H9 (cell line): ENCODE results near the gene GPR173. TPM values are rescaled to one million over a fixed set of nuclear protein-coding genes. Genes with fewer than 3 reads are reported as not detected.

Experiments used
- DNase-seq: peaks from one replicate; pipeline ENCODE4 v3.0.0-alpha.2; 2017
- H2AFZ ChIP-seq: one replicate; pipeline ENCODE4 v1.6.1; 2013; ENCODE audit warnings: mild to moderate bottlenecking, low read length, control low read depth, moderate library complexity
- H2AK5ac ChIP-seq: 2 replicates; pipeline ENCODE4 v1.6.1; 2013; ENCODE audit warnings: low read length, control low read depth, mixed read lengths; ENCODE audit not compliant: insufficient read length
- H2BK120ac ChIP-seq: one replicate; pipeline ENCODE4 v1.6.1; 2013; ENCODE audit warnings: low read depth, mild to moderate bottlenecking, low read length, control low read depth, inconsistent platforms; ENCODE audit not compliant: poor library complexity, severe bottlenecking
- H2BK12ac ChIP-seq: 2 replicates; pipeline ENCODE4 v1.6.1; 2013; ENCODE audit warnings: low read length, control low read depth, mixed read lengths, low read depth; ENCODE audit not compliant: insufficient read length
- H2BK15ac ChIP-seq: 2 replicates; pipeline ENCODE4 v1.6.1; 2013; ENCODE audit warnings: low read depth, low read length, control low read depth
- H2BK20ac ChIP-seq: one replicate; pipeline ENCODE4 v1.6.1; 2013; ENCODE audit warnings: low read depth, mild to moderate bottlenecking, low read length, control low read depth, inconsistent platforms; ENCODE audit not compliant: poor library complexity, severe bottlenecking
- H2BK5ac ChIP-seq: 2 replicates; pipeline ENCODE4 v1.6.1; 2013; ENCODE audit warnings: low read length, control low read depth, mixed read lengths; ENCODE audit not compliant: insufficient read length
- H3K14ac ChIP-seq: 2 replicates; pipeline ENCODE4 v1.6.1; 2013; ENCODE audit warnings: low read length, control low read depth; ENCODE audit not compliant: insufficient read depth
- H3K18ac ChIP-seq: 2 replicates; pipeline ENCODE4 v1.6.1; 2013; ENCODE audit warnings: low read depth, mild to moderate bottlenecking, mixed read lengths, low read length, control low read depth; ENCODE audit not compliant: insufficient read length
- H3K23ac ChIP-seq: 2 replicates; pipeline ENCODE4 v1.6.1; 2013; ENCODE audit warnings: low read length, control low read depth, mixed read lengths, low read depth; ENCODE audit not compliant: insufficient read length
- H3K23me2 ChIP-seq: 2 replicates; pipeline ENCODE4 v1.6.1; 2013; ENCODE audit warnings: low read depth, mild to moderate bottlenecking, mixed read lengths, low read length, control low read depth; ENCODE audit not compliant: insufficient read length, poor library complexity, severe bottlenecking
- H3K27ac ChIP-seq: 2 replicates; pipeline ENCODE4 v1.5.1; 2013; ENCODE audit warnings: low read length, control low read depth, mixed read lengths, low read depth; ENCODE audit not compliant: insufficient read length
- H3K27me3 ChIP-seq: 2 replicates; pipeline ENCODE4 v1.6.1; 2013; ENCODE audit warnings: low read length, control low read depth, inconsistent platforms; ENCODE audit not compliant: insufficient read depth
- H3K4ac ChIP-seq: 2 replicates; pipeline ENCODE4 v1.6.1; 2013; ENCODE audit warnings: low read depth, mild to moderate bottlenecking, control low read depth, inconsistent platforms, low read length, moderate library complexity
- H3K4me1 ChIP-seq: 2 replicates; pipeline ENCODE4 v1.6.1; 2013; ENCODE audit warnings: low read length, control low read depth, inconsistent platforms; ENCODE audit not compliant: insufficient read depth
- H3K4me2 ChIP-seq: 2 replicates; pipeline ENCODE4 v1.6.1; 2013; ENCODE audit warnings: low read length, control low read depth, mixed read lengths; ENCODE audit not compliant: insufficient read length, insufficient read depth
- H3K56ac ChIP-seq: 2 replicates; pipeline ENCODE4 v1.6.1; 2013; ENCODE audit warnings: low read depth, mild to moderate bottlenecking, mixed read lengths, low read length, control low read depth; ENCODE audit not compliant: insufficient read length
- H3K79me1 ChIP-seq: 2 replicates; pipeline ENCODE4 v1.6.1; 2013; ENCODE audit warnings: low read depth, mild to moderate bottlenecking, moderate library complexity, low read length, control low read depth, inconsistent platforms; ENCODE audit not compliant: insufficient read depth, poor library complexity, severe bottlenecking
- H3K79me2 ChIP-seq: 2 replicates; pipeline ENCODE4 v1.6.1; 2013; ENCODE audit warnings: low read length, control low read depth, inconsistent platforms; ENCODE audit not compliant: insufficient read depth
- H3K9ac ChIP-seq: 2 replicates; pipeline ENCODE4 v1.6.1; 2013; ENCODE audit warnings: low read length, control low read depth, mixed read lengths; ENCODE audit not compliant: insufficient read length; ENCODE audit errors: extremely low read depth
- H3K9me3 ChIP-seq: one replicate; pipeline ENCODE4 v1.6.1; 2013; ENCODE audit warnings: low read depth, low read length, inconsistent platforms; ENCODE audit not compliant: control insufficient read depth
- H3T11ph ChIP-seq: one replicate; pipeline ENCODE4 v1.6.1; 2013; ENCODE audit warnings: mild to moderate bottlenecking, low read length, control low read depth, inconsistent platforms
- H4K20me1 ChIP-seq: one replicate; pipeline ENCODE4 v1.6.1; 2013; ENCODE audit not compliant: control insufficient read depth, insufficient read length, insufficient read depth
- H4K5ac ChIP-seq: 2 replicates; pipeline ENCODE4 v1.6.1; 2013; ENCODE audit warnings: low read depth, mild to moderate bottlenecking, mixed read lengths, low read length, control low read depth; ENCODE audit not compliant: insufficient read length
- H4K8ac ChIP-seq: replicated peaks from 2 replicates; pipeline ENCODE4 v1.6.1; 2013; ENCODE audit warnings: low read length, control low read depth, mixed read lengths, low read depth; ENCODE audit not compliant: insufficient read length
- H4K91ac ChIP-seq: 2 replicates; pipeline ENCODE4 v1.6.1; 2013; ENCODE audit warnings: low read depth, mild to moderate bottlenecking, moderate library complexity, mixed read lengths, low read length, control low read depth; ENCODE audit not compliant: insufficient read length
- H3K27ac Mint-ChIP-seq, 3 experiments: 2 replicates in 2 of 3; 3 replicates in 1 of 3; pipeline ENCODE4 v1.8.0; 2020 to 2021; ENCODE audit warnings: mixed read lengths in 3 of 3, mild to moderate bottlenecking in 1 of 3, moderate library complexity in 1 of 3
- H3K27me3 Mint-ChIP-seq: 2 replicates; pipeline ENCODE4 v1.8.0; 2021; ENCODE audit warnings: low read depth, mild to moderate bottlenecking, moderate library complexity, mixed read lengths
- H3K36me3 Mint-ChIP-seq, 3 experiments: 2 replicates in 2 of 3; 3 replicates in 1 of 3; pipeline ENCODE4 v1.8.0; 2020 to 2021; ENCODE audit warnings: low read depth in 3 of 3, mixed read lengths in 3 of 3; ENCODE audit not compliant: insufficient read depth in 1 of 3
- H3K4me1 Mint-ChIP-seq, 2 experiments: 2 replicates each; pipeline ENCODE4 v1.8.0; 2020; ENCODE audit warnings: mixed read lengths in 2 of 2
- H3K4me3 Mint-ChIP-seq, 2 experiments: 2 replicates in 1 of 2; 3 replicates in 1 of 2; pipeline ENCODE4 v1.8.0; 2020 to 2021; ENCODE audit warnings: mild to moderate bottlenecking in 2 of 2, mixed read lengths in 2 of 2, moderate library complexity in 1 of 2
- H3K9me3 Mint-ChIP-seq, 2 experiments: 2 replicates in 1 of 2; 3 replicates in 1 of 2; pipeline ENCODE4 v1.8.0; 2020; ENCODE audit warnings: mild to moderate bottlenecking in 2 of 2, mixed read lengths in 2 of 2, moderate library complexity in 1 of 2
- CTCF ChIP-seq: fragments of 200-600 bp; sonication (generic); conservative IDR thresholded peaks from 3 replicates; pipeline ENCODE4 v1.8.0; 2021; ENCODE audit warnings: antibody characterized with exemption, mild to moderate bottlenecking
- WGBS: extraction: QIAGEN DNeasy Blood & Tissue Kit; methylation state at CpG from one replicate; pipeline ENCODE4 v1.1.7; 2013; ENCODE audit warnings: missing lambda C conversion rate, low lambda C conversion rate, mixed read lengths; ENCODE audit not compliant: insufficient read length; ENCODE audit errors: extremely low coverage; 5-methylcytosine and 5-hydroxymethylcytosine counted together
- total RNA-seq: library from RNA; stranded (reverse); gene quantifications from 2 replicates; pipeline ENCODE4 v1.2.1, GENCODE V29; 2021

The GPR173 gene
- total RNA-seq, 1 experiment from 2014 or later: 5.4 TPM

GRCh38 chrX:53018627-53019026, 30.0 kb upstream of the GPR173 start:
- Histone ChIP-seq H2AK5ac (no peak overlapping the region), H2AFZ (no peak overlapping the region), H3T11ph (no peak overlapping the region), H2BK15ac (no peak overlapping the region), H3K18ac (no peak overlapping the region), H3K56ac (no peak overlapping the region), H2BK12ac (no peak overlapping the region), H2BK20ac (no peak overlapping the region), H3K14ac (no peak overlapping the region), H4K8ac (no peak overlapping the region), H4K20me1 (no peaks in the 10 kb centered on the region), H3K27me3 (no peaks in the 10 kb centered on the region), H3K9me3 (peaks cover 6% of the 10 kb centered on the region), H3K9ac (no peak overlapping the region), H3K79me2 (no peaks in the 10 kb centered on the region), H3K4ac (no peak overlapping the region), H2BK120ac (no peak overlapping the region), H4K5ac (no peak overlapping the region), H3K4me1 (no peaks in the 10 kb centered on the region; the same call in 1 of the 2 replicates), H4K91ac (no peak overlapping the region), H3K79me1 (no peaks in the 10 kb centered on the region), H3K27ac (no peak overlapping the region), H3K23ac (no peak overlapping the region), H3K4me2 (no peak overlapping the region), H3K23me2 (no peaks in the 10 kb centered on the region), H2BK5ac (no peak overlapping the region)
- Mint-ChIP-seq H3K4me3 (no peak overlapping the region), H3K4me1 (peaks cover 14 to 15% of the 10 kb centered on the region in 2 experiments), H3K36me3 (peaks cover 0 to 4% (median 3%) of the 10 kb centered on the region in 3 experiments; a peak in 2 of 7 replicates), H3K27ac (no peak overlapping the region), H3K9me3 (peaks cover 56 to 67% of the 10 kb centered on the region in 2 experiments), H3K27me3 (no peaks in the 10 kb centered on the region)
- TF ChIP-seq CTCF: peak; percentile 45; the same call in 2 of the 3 replicates
- DNase-seq: peak; percentile 36
- no CpG with 5 or more reads among the region's 4 CpGs for WGBS
